GM12878 (cell line): ENCODE data around the gene XRCC4. TPM values are rescaled to one million over a fixed set of nuclear protein-coding genes. Genes with fewer than 3 reads are reported as not detected.

Experiments
- ATAC-seq: fragments of 200-7000 bp; cut with Tn5 transposase; 3 replicates; pipeline ENCODE4 v1.9.1; 2020; ENCODE audit warnings: mild to moderate bottlenecking, moderate library complexity
- BruUV-seq: library from RNA; stranded (reverse); fragments of 400-500 nt; replicated peaks from 2 replicates; lab custom pipeline; 2021; lab: Mats Ljungman, UMichigan
- CTCF ChIA-PET: fragments of 300-600 bp; sonication (Branson Sonifier 250); formaldehyde crosslinking; extraction: SDS; loops from one replicate; lab custom pipeline; 2021; ENCODE audit warnings: inconsistent platforms; lab: Yijun Ruan, JAX
- POLR2A ChIA-PET: fragments of 350-600 bp; formaldehyde crosslinking; extraction: SDS; loops from one replicate; lab custom pipeline; 2021; ENCODE audit warnings: inconsistent platforms; lab: Charles Lee
- RAD21 ChIA-PET: fragments of 300-600 bp; sonication (Branson Sonifier 250); formaldehyde crosslinking; loops from one replicate; lab custom pipeline; 2023; ENCODE audit warnings: antibody characterized with exemption; ENCODE audit not compliant: unreplicated experiment; lab: Charles Lee
- SMC1A ChIA-PET: fragments of 300-600 bp; sonication (Branson Sonifier 250); formaldehyde crosslinking; loops from one replicate; lab custom pipeline; 2023; ENCODE audit not compliant: unreplicated experiment, uncharacterized antibody; lab: Charles Lee
- DNase-seq: peaks from one replicate; pipeline ENCODE4 v3.0.0-alpha.2; 2011; ENCODE audit warnings: low read depth, low spot score
- FAIRE-seq: peaks from 3 replicates; lab custom pipeline; 2011; peaks lifted over from hg19 to GRCh38; lab: Jason Lieb, UNC
- H2AFZ ChIP-seq: 2 replicates; pipeline ENCODE4 v1.6.0; 2011; ENCODE audit warnings: low read depth, low read length, control low read depth; ENCODE audit not compliant: control insufficient read depth
- H3K27ac ChIP-seq: 2 replicates; pipeline ENCODE4 v1.5.1; 2011; ENCODE audit warnings: control low read depth; ENCODE audit not compliant: control insufficient read depth, insufficient read depth
- H3K27me3 ChIP-seq, 2 experiments: replicated peaks in 1 of 2; 2 replicates each; pipeline versions ENCODE4 v1.6.0 to v1.6.1; 2011; ENCODE audit warnings: low read length in 1 of 2; ENCODE audit not compliant: control insufficient read depth in 2 of 2, insufficient read depth in 2 of 2
- H3K36me3 ChIP-seq, 2 experiments: 2 replicates each; pipeline ENCODE4 v1.5.1; 2011; ENCODE audit warnings: low read length in 1 of 2; ENCODE audit not compliant: control insufficient read depth in 2 of 2, insufficient read depth in 2 of 2
- H3K4me1 ChIP-seq: 2 replicates; pipeline ENCODE4 v1.6.1; 2011; ENCODE audit warnings: mild to moderate bottlenecking, low read length, moderate library complexity, mixed read lengths; ENCODE audit not compliant: control insufficient read depth, insufficient read depth
- H3K4me2 ChIP-seq: 2 replicates; pipeline ENCODE4 v1.6.0; 2011; ENCODE audit warnings: control low read depth; ENCODE audit not compliant: control insufficient read depth, insufficient read depth
- H3K4me3 ChIP-seq: fragments of 200-600 bp; sonication (generic); 2 replicates; pipeline ENCODE4 v1.5.1; 2016
- H3K79me2 ChIP-seq: 2 replicates; pipeline ENCODE4 v1.6.0; 2011; ENCODE audit warnings: low read length; ENCODE audit not compliant: control insufficient read depth, insufficient read depth
- H3K9ac ChIP-seq: 2 replicates; pipeline ENCODE4 v1.8.0; 2011; ENCODE audit warnings: low read length, control low read depth, mixed read lengths; ENCODE audit not compliant: control insufficient read depth, insufficient read depth
- H3K9me3 ChIP-seq: replicated peaks from 3 replicates; pipeline ENCODE4 v1.5.1; 2011; ENCODE audit warnings: mild to moderate bottlenecking, low read length; ENCODE audit not compliant: control insufficient read depth, insufficient read depth
- H4K20me1 ChIP-seq: 2 replicates; pipeline ENCODE4 v1.6.0; 2011; ENCODE audit not compliant: control insufficient read depth, insufficient read depth
- DPF2 ChIP-seq: fragments of 450-650 bp; IDR thresholded peaks from 2 replicates; pipeline ENCODE4 v1.6.1; 2017; ENCODE audit warnings: mild to moderate bottlenecking
- ETV6 ChIP-seq, 2 experiments: fragments of 450-650 bp in 1 of 2; IDR thresholded peaks in 1 of 2; conservative IDR thresholded peaks in 1 of 2; 2 replicates each; pipeline ENCODE4 v1.6.1; 2014; ENCODE audit warnings: antibody characterized with exemption in 1 of 2, borderline replicate concordance in 1 of 2, low read depth in 1 of 2, mild to moderate bottlenecking in 1 of 2, moderate library complexity in 1 of 2
- HCFC1 ChIP-seq: fragments of 150-350 bp; IDR thresholded peaks from 2 replicates; pipeline ENCODE4 v1.6.1; 2014; ENCODE audit warnings: low read length
- JUND ChIP-seq: IDR thresholded peaks from 2 replicates; pipeline ENCODE4 v1.6.1; 2012; ENCODE audit warnings: low read depth, mild to moderate bottlenecking, low read length, improper control_type of control experiment, moderate library complexity
- MYB ChIP-seq: fragments of 150-350 bp; IDR thresholded peaks from 2 replicates; pipeline ENCODE4 v1.6.1; 2014; ENCODE audit warnings: mild to moderate bottlenecking, low read depth, low read length, borderline replicate concordance
- TAF1 ChIP-seq: IDR thresholded peaks from 2 replicates; pipeline ENCODE4 v1.6.1; 2011; ENCODE audit warnings: mild to moderate bottlenecking, low read depth, low read length, borderline replicate concordance
- WGBS: methylation state at CpG from one replicate; pipeline ENCODE4 v1.1.6; 2016; ENCODE audit warnings: low lambda C conversion rate; ENCODE audit not compliant: insufficient replicate concordance, insufficient coverage; ENCODE audit errors: missing lambda C conversion rate; 5-methylcytosine and 5-hydroxymethylcytosine counted together
- in situ Hi-C: fragments of 300-500 bp; cut with MboI; formaldehyde crosslinking; loops from 9 replicates; pipeline ENCODE4 v1.14.3; 2018; ENCODE audit warnings: mixed read lengths
- intact Hi-C: fragments of 100-400 bp; cut with micrococcal nuclease; formaldehyde crosslinking; loops from one replicate; pipeline ENCODE4 v1.14.2; 2022; ENCODE audit not compliant: unreplicated experiment
- polyA plus RNA-seq, 11 experiments: library from polyadenylated mRNA; depleted of rRNA in 4 of 11; unstranded in 6 of 11; stranded (reverse) in 5 of 11; fragments of >200 nt; fragmentation: Nextera tagmentation in 4 of 11; fragmentation: Illumina TruSeq in 1 of 11; extraction: Ambion mirVana in 4 of 11; extraction: Trizol in 1 of 11; gene quantifications; 1 replicate in 1 of 11; 2 replicates in 10 of 11; pipeline versions ENCODE4 v1.2.1 to v1.2.3, GENCODE V29; 2011 to 2016; ENCODE audit warnings: inconsistent platforms in 2 of 11, missing spikeins in 2 of 11, low read depth in 1 of 11
- total RNA-seq, 4 experiments: library from RNA; depleted of rRNA in 3 of 4; stranded (reverse); fragments of >200 nt in 3 of 4; fragmentation: Illumina TruSeq in 1 of 4; extraction: Trizol in 1 of 4; gene quantifications; 2 replicates each; pipeline versions ENCODE4 v1.2.1 to v1.2.3, GENCODE V29; 2013 to 2021
- TF ChIP-seq, protein P1 (sequence below): fragments of 450-650 bp; IDR thresholded peaks from 2 replicates; pipeline ENCODE4 v1.6.1; 2017; ENCODE audit warnings: mild to moderate bottlenecking, moderate library complexity
- TF ChIP-seq, protein P2 (sequence below): fragments of 450-650 bp; formaldehyde crosslinking; IDR thresholded peaks from 2 replicates; pipeline ENCODE4 v1.4.0; 2022; ENCODE audit warnings: mild to moderate bottlenecking, moderate library complexity
- TF ChIP-seq, protein P3 (sequence below): fragments of 450-650 bp; IDR thresholded peaks from 2 replicates; pipeline ENCODE4 v1.6.1; 2017; ENCODE audit warnings: mild to moderate bottlenecking

XRCC4 gene
- total and polyA plus RNA-seq, 10 of the 15 experiments (the other 5 are each of a cell fraction or from before 2014, with no cell fraction given) = 12.1 to 53.6 (median 25.8) TPM

DNA sequence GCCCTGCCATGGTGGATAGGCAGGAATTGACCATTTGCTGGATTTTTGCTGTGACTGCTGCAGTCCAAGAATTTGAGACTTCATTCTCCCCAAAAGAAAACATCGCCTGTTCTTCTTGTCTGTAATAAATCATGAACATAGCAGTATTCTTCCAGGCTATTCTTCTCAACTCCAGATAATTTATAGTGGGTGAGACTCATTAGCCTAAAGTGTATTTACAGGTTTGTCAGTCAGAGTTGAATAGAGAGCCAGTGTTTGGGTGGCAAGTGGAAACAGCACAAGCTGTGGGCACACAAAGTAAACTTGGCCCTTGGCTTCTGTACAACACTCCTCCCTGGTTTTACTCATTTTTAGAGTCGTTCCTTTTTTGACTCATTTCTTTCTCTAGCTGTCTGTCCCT is 266.0 kb downstream of the XRCC4 start:
- DNase-seq (no peak), ATAC-seq (no peak), FAIRE-seq (no peak)
- Histone ChIP-seq H3K4me3 (no peak overlapping the region), H3K9me3 (peaks cover 3% of the 10 kb centered on the region), H3K9ac (no peak overlapping the region), H3K27me3 (no peaks in the 10 kb centered on the region), H2AFZ (no peak overlapping the region), H3K27ac (no peak overlapping the region), H3K36me3 (no peaks in the 10 kb centered on the region), H3K4me1 (no peaks in the 10 kb centered on the region), H3K4me2 (no peak overlapping the region), H3K79me2 (no peaks in the 10 kb centered on the region), H4K20me1 (no peaks in the 10 kb centered on the region)
- ChIA-PET POLR2A (no interaction called here), SMC1A (interaction anchor here (1.3 kb wide), 1 partner anchor 12 kb away, joined by 3 read pairs; no protein-coding TSS in a partner anchor), CTCF (no interaction called here), RAD21 (no interaction called here)
- 46% methylated on average over 2 of the region's 2 CpGs for WGBS
- TF ChIP-seq, protein P1, sequence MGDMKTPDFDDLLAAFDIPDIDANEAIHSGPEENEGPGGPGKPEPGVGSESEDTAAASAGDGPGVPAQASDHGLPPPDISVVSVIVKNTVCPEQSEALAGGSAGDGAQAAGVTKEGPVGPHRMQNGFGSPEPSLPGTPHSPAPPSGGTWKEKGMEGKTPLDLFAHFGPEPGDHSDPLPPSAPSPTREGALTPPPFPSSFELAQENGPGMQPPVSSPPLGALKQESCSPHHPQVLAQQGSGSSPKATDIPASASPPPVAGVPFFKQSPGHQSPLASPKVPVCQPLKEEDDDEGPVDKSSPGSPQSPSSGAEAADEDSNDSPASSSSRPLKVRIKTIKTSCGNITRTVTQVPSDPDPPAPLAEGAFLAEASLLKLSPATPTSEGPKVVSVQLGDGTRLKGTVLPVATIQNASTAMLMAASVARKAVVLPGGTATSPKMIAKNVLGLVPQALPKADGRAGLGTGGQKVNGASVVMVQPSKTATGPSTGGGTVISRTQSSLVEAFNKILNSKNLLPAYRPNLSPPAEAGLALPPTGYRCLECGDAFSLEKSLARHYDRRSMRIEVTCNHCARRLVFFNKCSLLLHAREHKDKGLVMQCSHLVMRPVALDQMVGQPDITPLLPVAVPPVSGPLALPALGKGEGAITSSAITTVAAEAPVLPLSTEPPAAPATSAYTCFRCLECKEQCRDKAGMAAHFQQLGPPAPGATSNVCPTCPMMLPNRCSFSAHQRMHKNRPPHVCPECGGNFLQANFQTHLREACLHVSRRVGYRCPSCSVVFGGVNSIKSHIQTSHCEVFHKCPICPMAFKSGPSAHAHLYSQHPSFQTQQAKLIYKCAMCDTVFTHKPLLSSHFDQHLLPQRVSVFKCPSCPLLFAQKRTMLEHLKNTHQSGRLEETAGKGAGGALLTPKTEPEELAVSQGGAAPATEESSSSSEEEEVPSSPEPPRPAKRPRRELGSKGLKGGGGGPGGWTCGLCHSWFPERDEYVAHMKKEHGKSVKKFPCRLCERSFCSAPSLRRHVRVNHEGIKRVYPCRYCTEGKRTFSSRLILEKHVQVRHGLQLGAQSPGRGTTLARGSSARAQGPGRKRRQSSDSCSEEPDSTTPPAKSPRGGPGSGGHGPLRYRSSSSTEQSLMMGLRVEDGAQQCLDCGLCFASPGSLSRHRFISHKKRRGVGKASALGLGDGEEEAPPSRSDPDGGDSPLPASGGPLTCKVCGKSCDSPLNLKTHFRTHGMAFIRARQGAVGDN = no peak
- TF ChIP-seq TAF1 = no peak
- TF ChIP-seq ETV6 (conservative IDR thresholded peaks at IDR 0.05 in 1 of 2, IDR thresholded peaks at IDR 0.05 in 1 of 2; ENCODE audit: borderline replicate concordance in 1 of 2, low read depth in 1 of 2) = no peak
- TF ChIP-seq, protein P2, sequence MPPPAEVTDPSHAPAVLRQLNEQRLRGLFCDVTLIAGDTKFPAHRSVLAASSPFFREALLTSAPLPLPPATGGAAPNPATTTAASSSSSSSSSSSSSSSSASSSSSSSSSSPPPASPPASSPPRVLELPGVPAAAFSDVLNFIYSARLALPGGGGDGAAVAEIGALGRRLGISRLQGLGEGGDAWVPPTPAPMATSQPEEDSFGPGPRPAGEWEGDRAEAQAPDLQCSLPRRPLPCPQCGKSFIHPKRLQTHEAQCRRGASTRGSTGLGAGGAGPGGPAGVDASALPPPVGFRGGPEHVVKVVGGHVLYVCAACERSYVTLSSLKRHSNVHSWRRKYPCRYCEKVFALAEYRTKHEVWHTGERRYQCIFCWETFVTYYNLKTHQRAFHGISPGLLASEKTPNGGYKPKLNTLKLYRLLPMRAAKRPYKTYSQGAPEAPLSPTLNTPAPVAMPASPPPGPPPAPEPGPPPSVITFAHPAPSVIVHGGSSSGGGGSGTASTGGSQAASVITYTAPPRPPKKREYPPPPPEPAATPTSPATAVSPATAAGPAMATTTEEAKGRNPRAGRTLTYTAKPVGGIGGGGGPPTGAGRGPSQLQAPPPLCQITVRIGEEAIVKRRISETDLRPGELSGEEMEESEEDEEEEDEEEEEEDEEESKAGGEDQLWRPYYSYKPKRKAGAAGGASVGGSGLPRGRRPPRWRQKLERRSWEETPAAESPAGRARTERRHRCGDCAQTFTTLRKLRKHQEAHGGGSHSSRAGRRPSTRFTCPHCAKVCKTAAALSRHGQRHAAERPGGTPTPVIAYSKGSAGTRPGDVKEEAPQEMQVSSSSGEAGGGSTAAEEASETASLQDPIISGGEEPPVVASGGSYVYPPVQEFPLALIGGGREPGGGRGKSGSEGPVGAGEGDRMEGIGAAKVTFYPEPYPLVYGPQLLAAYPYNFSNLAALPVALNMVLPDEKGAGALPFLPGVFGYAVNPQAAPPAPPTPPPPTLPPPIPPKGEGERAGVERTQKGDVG (CRISPR knock-in tag) = no peak
- TF ChIP-seq HCFC1 = no peak
- TF ChIP-seq JUND = no peak
- TF ChIP-seq, protein P3, sequence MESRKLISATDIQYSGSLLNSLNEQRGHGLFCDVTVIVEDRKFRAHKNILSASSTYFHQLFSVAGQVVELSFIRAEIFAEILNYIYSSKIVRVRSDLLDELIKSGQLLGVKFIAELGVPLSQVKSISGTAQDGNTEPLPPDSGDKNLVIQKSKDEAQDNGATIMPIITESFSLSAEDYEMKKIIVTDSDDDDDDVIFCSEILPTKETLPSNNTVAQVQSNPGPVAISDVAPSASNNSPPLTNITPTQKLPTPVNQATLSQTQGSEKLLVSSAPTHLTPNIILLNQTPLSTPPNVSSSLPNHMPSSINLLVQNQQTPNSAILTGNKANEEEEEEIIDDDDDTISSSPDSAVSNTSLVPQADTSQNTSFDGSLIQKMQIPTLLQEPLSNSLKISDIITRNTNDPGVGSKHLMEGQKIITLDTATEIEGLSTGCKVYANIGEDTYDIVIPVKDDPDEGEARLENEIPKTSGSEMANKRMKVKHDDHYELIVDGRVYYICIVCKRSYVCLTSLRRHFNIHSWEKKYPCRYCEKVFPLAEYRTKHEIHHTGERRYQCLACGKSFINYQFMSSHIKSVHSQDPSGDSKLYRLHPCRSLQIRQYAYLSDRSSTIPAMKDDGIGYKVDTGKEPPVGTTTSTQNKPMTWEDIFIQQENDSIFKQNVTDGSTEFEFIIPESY = no peak
- TF ChIP-seq DPF2 = no peak
- TF ChIP-seq MYB = no peak
- no TSS peak for BruUV-seq
- in situ Hi-C loops (no loop called here), intact Hi-C loops (no loop called here)
